Activated CD4-positive, alpha-beta T cell treated with anti-CD3 and anti-CD28 coated beads, Interleukin-2, amount 50 U/mL, for 48 hours (primary cell): ENCODE measurements around the gene UBAC1.

Experiments used
- DNase-seq, 2 experiments: peaks; one replicate each; pipeline ENCODE4 v3.0.0-alpha.2; 2020

UBAC1 gene

GRCh38 chr9:135993409-135993742 is 32.2 kb upstream of the UBAC1 start:
- no peak for DNase-seq

GRCh38 chr9:135992486-135993408 is 31.6 kb upstream of the UBAC1 start:
- peak; percentile 39 to 47 for DNase-seq

GRCh38 chr9:135991771-135992170 is 30.6 kb upstream of the UBAC1 start:
- no peak for DNase-seq

GRCh38 chr9:135990468-135991429 is 29.6 kb upstream of the UBAC1 start:
- DNase-seq = peak; percentile 41 to 47

GRCh38 chr9:135989722-135990467 is 28.7 kb upstream of the UBAC1 start:
- peak; percentile 16 to 24 for DNase-seq

- DNase-seq = no peak
Observed at GRCh38 chr9:135989157-135989556, 28.0 kb upstream of the UBAC1 start.

GRCh38 chr9:135988493-135988892 is 27.3 kb upstream of the UBAC1 start:
- DNase-seq = no peak

GRCh38 chr9:135987838-135988404 is 26.7 kb upstream of the UBAC1 start:
- no peak for DNase-seq

GRCh38 chr9:135986605-135987004 is 25.4 kb upstream of the UBAC1 start:
- no peak for DNase-seq

- DNase-seq = no peak
Observed at GRCh38 chr9:135985889-135986288, 24.7 kb upstream of the UBAC1 start.

GRCh38 chr9:135985459-135985774 is 24.2 kb upstream of the UBAC1 start:
- no peak for DNase-seq

GRCh38 chr9:135984072-135984710 is 23.0 kb upstream of the UBAC1 start:
- no peak for DNase-seq

- no peak for DNase-seq
Observed at GRCh38 chr9:135983208-135984071, 22.3 kb upstream of the UBAC1 start.

GRCh38 chr9:135982499-135983207 is 21.5 kb upstream of the UBAC1 start:
- no peak for DNase-seq

- DNase-seq = no peak
Observed at GRCh38 chr9:135980926-135981630, 19.9 kb upstream of the UBAC1 start.

GRCh38 chr9:135979547-135980166 is 18.5 kb upstream of the UBAC1 start:
- no peak for DNase-seq

- DNase-seq = peak; percentile 22 to 25
Observed at GRCh38 chr9:135978642-135979546, 17.7 kb upstream of the UBAC1 start.

- no peak for DNase-seq
Observed at GRCh38 chr9:135976944-135977343, 15.8 kb upstream of the UBAC1 start.
